ENCODE measurements around the gene NADSYN1.

NADSYN1 gene

GRCh38 chr11:71544525-71545214 is 91.7 kb downstream of the NADSYN1 start:
- FAIRE-seq (no peak), DNase-seq (ENCODE audit: insufficient read length, low spot score) (no peak)
- TF ChIP-seq CTCF (IDR thresholded peaks at IDR 0.05; ENCODE audit: insufficient read depth, missing control alignments), result no peak

GRCh38 chr11:71545405-71545966 is 92.5 kb downstream of the NADSYN1 start:
- no peak for TF ChIP-seq CTCF (IDR thresholded peaks at IDR 0.05; ENCODE audit: insufficient read depth, missing control alignments)
- no peak for DNase-seq (ENCODE audit: insufficient read length, low spot score)
- no peak for FAIRE-seq

- no peak for DNase-seq (ENCODE audit: insufficient read length, low spot score)
- TF ChIP-seq CTCF (IDR thresholded peaks at IDR 0.05; ENCODE audit: insufficient read depth, missing control alignments), result no peak
- no peak for FAIRE-seq
Observed at GRCh38 chr11:71548120-71548519, 95.1 kb downstream of the NADSYN1 start, which contains the start of gene KRTAP5-9. TSS of gene KRTAP5-9 (plus strand) at chr11:71548420. CDS start at chr11:71548658, 238 bp downstream.

- TF ChIP-seq CTCF (IDR thresholded peaks at IDR 0.05; ENCODE audit: insufficient read depth, missing control alignments), result no peak
- DNase-seq (ENCODE audit: insufficient read length, low spot score), result no peak
- FAIRE-seq, result no peak
Observed at GRCh38 chr11:71548716-71549151, 95.7 kb downstream of the NADSYN1 start.
